Measurements from ENCODE around the gene MACROD2. TPM values are rescaled to one million over a fixed set of nuclear protein-coding genes. Genes with fewer than 3 reads are reported as not detected.
"Not testable (repeated sequence)": the region's sequence is repeated elsewhere in the genome, so short reads cannot be mapped to it uniquely, and the experiment has no call there.

MACROD2 gene
- total RNA-seq, 6 experiments from 2014 or later, result 0.05 to 0.57 (median 0.11) TPM; not detected in 1

DNA sequence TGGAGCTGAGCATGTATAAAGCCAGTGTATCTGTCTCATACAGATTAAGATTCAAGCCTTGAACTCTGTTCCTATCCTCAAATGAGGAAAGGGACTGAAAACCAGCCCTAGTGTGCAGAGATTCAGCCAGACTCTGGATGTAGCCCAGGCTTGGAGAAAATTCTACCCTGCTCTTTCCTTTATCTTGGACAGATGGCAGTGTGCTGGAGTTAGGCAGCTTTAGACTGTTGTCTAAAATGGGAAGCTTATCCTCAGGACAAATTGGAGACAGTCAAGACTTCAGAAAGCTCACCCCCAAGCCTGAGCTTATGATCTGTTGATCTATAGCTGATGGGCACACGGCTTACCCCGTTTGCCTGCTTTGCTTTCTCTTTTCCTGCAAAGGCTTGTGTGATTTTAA is 1520.4 kb downstream of the MACROD2 start:
- Mint-ChIP-seq H3K9me3 (peaks cover 12% of the 10 kb centered on the region), H3K36me3 (ENCODE audit: low read depth) (no peaks in the 10 kb centered on the region), H3K4me1 (ENCODE audit: low read depth) (no peaks in the 10 kb centered on the region), H3K4me3 (no peak overlapping the region), H3K27me3 (ENCODE audit: insufficient read depth) (no peaks in the 10 kb centered on the region; the same call in 1 of the 2 replicates), H3K27ac (no peak overlapping the region)
- no peak for DNase-seq
- TF ChIP-seq CTCF (IDR thresholded peaks at IDR 0.05), result no peak

DNA sequence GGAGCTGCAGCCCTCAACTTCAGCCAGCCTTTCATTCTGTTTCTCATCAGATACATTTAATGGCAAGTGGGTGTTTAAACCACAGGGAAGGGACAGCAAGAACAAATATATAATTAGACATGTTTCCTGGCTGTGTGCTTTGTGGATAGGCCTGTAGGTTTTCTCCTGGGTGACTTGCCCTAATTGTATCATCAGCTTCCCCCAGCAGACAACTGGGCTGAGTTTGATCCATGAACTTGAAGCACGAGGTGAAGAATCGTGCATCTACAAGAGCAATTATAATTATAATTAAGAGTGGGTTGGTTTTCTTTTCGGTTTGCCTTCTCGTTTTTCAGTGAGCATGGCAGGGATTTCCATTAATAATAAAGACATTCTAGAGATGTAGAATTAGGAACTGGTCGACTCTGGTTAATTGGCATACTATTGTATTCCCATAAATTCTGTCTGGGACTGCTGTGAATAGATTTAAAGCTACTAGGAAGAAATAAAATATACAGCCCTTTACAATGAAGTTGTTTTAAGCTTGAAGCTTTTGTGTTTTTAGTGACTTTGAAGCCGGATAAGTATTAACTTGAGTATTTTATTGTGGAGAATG is 1525.7 kb downstream of the MACROD2 start:
- H3K4me1 Mint-ChIP-seq (ENCODE audit: low read depth), result no peaks in the 10 kb centered on the region
- no peak for TF ChIP-seq CTCF (IDR thresholded peaks at IDR 0.05)
- no peak overlapping the region for H3K4me3 Mint-ChIP-seq
- H3K9me3 Mint-ChIP-seq, result peaks cover 41% of the 10 kb centered on the region
- H3K27me3 Mint-ChIP-seq (ENCODE audit: insufficient read depth), result no peaks in the 10 kb centered on the region; the same call in 1 of the 2 replicates
- 0 out of 2 replicates have a peak, but pooled peaks cover 5% of the 10 kb centered on the region for H3K36me3 Mint-ChIP-seq (ENCODE audit: low read depth)
- no peak for DNase-seq
- H3K27ac Mint-ChIP-seq, result no peak overlapping the region

- no peak for TF ChIP-seq CTCF (IDR thresholded peaks at IDR 0.05)
- H3K4me3 Mint-ChIP-seq, result no peak overlapping the region
- DNase-seq, result no peak
- H3K36me3 Mint-ChIP-seq (ENCODE audit: low read depth), result 0 out of 2 replicates have a peak, but pooled peaks cover 5% of the 10 kb centered on the region
- H3K4me1 Mint-ChIP-seq (ENCODE audit: low read depth), result no peaks in the 10 kb centered on the region
- H3K27ac Mint-ChIP-seq, result no peak overlapping the region
- H3K9me3 Mint-ChIP-seq, result peaks cover 33% of the 10 kb centered on the region
- H3K27me3 Mint-ChIP-seq (ENCODE audit: insufficient read depth), result no peaks in the 10 kb centered on the region; the same call in 1 of the 2 replicates
Observed at GRCh38 chr20:15523400-15523799, 1528.1 kb downstream of the MACROD2 start.

- Mint-ChIP-seq H3K36me3 (ENCODE audit: low read depth) (no peaks in the 10 kb centered on the region), H3K4me3 (no peak overlapping the region), H3K27me3 (ENCODE audit: insufficient read depth) (no peaks in the 10 kb centered on the region), H3K9me3 (peaks cover 12% of the 10 kb centered on the region), H3K27ac (no peak overlapping the region), H3K4me1 (ENCODE audit: low read depth) (no peaks in the 10 kb centered on the region)
- TF ChIP-seq CTCF (IDR thresholded peaks at IDR 0.05), result no peak
- DNase-seq, result no peak
Observed at GRCh38 chr20:15528391-15529111, 1533.2 kb downstream of the MACROD2 start.

DNA sequence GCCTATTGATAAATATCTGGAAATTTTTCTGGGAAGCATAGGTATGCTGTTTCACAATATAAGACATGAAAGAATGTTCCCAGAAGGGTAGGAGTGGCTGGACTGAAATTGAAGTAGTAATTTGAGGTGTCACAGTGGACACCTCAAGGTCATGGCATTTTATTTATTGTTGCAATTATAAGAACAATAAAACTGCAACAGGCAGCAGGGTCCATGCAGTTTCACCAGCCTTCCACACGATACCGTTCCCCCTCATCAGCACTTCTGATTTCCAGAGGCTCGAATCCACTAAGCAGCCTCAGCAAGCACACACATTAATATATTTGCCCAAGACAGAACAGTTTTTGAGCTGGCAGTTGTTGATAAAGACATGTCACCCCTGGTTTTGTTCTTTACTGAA is 1540.5 kb downstream of the MACROD2 start:
- no peaks in the 10 kb centered on the region for H3K36me3 Mint-ChIP-seq (ENCODE audit: low read depth)
- no peak for TF ChIP-seq CTCF (IDR thresholded peaks at IDR 0.05)
- DNase-seq, result no peak
- peaks cover 2% of the 10 kb centered on the region; the same call in 1 of the 2 replicates for H3K27me3 Mint-ChIP-seq (ENCODE audit: insufficient read depth)
- H3K4me1 Mint-ChIP-seq (ENCODE audit: low read depth), result no peaks in the 10 kb centered on the region
- peaks cover 10% of the 10 kb centered on the region for H3K9me3 Mint-ChIP-seq
- no peak overlapping the region for H3K27ac Mint-ChIP-seq
- H3K4me3 Mint-ChIP-seq, result no peak overlapping the region

- DNase-seq; H3K4me1 Mint-ChIP-seq (ENCODE audit: low read depth); H3K4me3 Mint-ChIP-seq; H3K36me3 Mint-ChIP-seq (ENCODE audit: low read depth); H3K27ac Mint-ChIP-seq; H3K27me3 Mint-ChIP-seq (ENCODE audit: insufficient read depth): not testable (repeated sequence)
- H3K9me3 Mint-ChIP-seq, result peaks cover 10% of the 10 kb centered on the region
Observed at GRCh38 chr20:15537200-15537599, 1541.9 kb downstream of the MACROD2 start.
